CD4-positive, alpha-beta T cell treated with Interleukin-4 for 4 hours (primary cell): ENCODE results near the gene SPATA1.
"Not testable (repeated sequence)": the region's sequence is repeated elsewhere in the genome, so short reads cannot be mapped to it uniquely, and the experiment has no call there.

ENCODE experiments used
- DNase-seq: peaks from one replicate; pipeline ENCODE4 v3.0.0-alpha.2; 2020

The SPATA1 gene, protein sequence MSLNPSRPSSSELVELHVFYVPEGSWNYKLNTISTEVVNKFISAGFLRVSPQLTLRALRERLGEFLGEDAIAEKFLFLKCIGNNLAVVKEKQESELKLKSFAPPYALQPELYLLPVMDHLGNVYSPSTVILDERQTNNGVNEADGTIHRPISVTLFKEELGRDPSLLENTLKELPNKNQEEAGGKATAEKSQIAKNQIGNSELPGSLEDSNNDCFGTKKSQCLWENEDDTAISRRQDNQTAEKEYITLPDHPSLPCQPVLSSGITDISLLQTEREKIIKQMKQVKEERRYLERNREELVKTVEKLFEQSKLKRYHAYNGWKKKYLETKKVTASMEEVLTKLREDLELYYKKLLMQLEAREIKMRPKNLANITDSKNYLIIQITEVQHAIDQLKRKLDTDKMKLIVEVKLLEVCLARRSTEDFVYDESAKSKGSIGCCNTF

DNA sequence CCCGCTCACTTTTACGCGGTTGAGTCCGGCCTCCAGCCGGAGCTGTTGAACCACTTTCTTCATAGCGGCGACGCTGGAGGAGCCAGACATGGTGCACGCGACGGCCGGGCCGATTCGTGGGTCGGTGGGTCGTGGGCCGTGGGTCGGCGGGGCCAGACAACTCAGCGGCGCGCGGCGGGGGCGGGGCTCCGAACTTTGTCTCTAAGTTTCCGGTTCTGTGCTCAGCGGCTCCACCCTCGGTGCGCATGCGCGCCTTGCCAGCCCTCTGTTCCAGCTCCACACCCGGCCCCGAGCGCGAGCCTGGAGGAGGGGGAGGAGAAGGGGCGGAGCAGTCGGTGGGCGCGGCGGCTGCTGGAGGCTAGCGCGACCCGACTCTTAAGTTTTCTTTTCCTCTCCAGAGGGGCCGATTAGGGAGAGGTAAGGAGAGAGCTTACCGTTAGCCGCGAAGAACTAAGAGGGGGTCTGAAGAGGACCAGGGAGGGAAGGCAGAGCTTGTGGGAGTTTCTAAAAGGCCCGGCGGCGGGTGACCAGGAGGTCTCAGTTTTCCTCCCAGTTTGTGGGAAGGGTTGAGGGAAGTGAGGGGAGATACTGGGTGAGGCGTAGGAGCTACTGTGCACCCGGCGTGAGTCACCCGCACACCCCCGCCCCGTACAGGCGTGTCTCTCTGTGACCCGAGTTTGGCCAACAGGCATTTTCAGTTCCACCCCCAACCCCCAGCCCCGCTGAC lies at the start of gene SPATA1, which contains the start of gene GNG5:
SPATA1 (plus strand) TSS at position 385 of the 727 bp plus-strand sequence. CDS start 9,974 bp downstream, outside the sequence.
GNG5 (minus strand) TSS at position 580 of the 727 bp plus-strand sequence; CDS start at position 90, 490 bp downstream.
- peak; percentile 96 for DNase-seq

DNA sequence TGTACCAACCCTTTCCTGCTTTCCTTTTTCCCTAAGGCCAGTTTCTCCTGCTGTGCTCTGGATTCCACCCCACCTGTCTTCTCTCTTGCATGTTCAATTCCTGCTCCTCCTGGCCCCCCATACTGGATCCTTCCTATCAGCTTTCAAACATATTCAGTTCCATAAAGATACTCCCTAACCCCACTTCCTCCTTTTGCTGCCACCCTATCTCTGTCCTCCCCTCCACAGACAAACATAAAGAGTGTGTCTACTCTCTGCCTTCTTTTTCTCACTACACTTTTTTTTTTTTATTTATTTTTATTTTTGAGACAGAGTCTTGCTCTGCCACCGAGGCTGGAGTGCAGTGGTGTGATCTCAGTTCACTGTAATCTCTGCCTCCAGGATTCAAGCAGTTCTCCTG lies 44.1 kb upstream of the SPATA1 start:
- DNase-seq: no peak

DNA sequence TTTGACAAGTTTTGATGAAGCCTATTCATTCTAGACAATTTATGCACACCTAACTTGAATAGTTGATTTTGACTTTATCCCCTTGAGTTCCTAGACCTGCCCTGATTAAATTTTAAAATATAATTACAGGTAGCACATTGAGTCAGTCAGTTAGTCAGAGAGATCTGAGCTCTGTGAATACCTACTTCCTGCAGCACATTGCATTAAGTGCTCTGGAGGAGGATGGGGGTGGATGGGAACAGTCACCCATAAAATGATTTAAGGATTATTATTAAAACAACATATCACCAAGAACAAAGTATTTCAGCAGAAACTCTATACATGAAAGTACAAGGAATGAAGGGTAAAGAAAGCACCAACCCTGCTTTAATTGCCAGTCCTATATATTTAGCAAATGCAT lies 38.9 kb upstream of the SPATA1 start:
- no peak for DNase-seq

DNA sequence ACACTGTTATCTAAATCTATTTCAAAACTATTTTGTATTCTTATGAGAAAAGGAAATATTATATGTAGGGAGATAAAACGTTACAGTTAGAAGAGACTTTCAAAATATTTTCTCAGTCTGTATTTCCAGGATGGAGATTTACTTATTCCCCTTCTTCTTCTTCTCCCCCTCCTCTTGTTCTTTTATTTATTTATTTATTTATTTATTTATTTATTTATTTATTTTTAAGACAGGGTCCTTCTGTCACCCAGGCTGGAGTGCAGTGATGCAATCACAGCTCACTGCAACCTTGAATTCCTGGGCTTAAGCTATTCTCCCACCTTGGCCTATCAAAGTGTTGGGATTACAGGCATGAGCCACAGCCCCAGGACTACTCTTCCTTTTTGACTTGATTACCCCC lies 30.0 kb upstream of the SPATA1 start:
- DNase-seq: no peak

DNA sequence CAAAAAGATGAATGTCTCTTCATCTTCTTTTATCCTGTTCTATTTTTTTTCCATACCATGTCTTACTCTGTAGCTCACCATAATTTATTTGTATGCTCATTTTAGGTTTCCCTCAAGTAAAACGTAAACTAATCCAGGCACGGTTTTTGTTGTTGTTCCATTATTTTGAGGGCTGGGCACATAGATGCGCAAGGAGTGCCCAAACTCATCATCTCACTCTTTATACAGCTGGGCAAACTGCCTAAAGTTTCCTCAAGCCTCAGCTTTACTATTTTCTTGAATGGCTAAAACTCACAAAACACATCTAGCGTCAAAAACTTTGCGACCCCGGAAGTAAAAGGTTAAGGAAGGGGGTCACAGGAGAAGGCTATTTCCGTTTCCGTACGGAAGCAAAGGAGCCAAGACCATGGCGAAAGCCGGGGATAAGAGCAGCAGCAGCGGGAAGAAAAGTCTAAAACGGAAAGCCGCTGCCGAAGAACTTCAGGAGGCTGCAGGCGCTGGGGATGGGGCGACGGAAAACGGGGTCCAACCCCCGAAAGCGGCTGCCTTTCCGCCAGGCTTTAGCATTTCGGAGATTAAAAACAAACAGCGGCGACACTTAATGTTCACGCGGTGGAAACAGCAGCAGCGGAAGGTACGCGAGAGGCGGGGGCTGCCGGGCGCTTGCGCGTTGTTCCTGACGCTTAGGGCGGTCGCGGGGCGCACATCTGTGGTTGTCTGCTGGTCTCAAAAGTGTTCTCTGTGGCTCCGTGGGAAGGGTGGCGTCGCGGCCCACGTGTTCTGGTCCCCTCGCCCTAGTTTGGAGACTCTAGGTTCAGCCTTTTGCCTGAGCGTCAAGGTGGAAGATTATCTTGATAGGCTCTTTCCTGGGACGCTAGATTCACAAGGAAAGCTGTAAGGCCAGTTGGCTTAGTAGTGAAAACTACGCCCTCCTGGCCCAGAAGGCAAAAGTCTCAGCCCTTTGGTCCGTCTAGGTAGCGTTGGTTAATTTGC lies 27.0 kb upstream of the SPATA1 start, which contains the start of gene RPF1:
RPF1 (plus strand) TSS at position 391 of the 993 bp plus-strand sequence; CDS start at position 407, 16 bp downstream.
- DNase-seq: peak; percentile 81

DNA sequence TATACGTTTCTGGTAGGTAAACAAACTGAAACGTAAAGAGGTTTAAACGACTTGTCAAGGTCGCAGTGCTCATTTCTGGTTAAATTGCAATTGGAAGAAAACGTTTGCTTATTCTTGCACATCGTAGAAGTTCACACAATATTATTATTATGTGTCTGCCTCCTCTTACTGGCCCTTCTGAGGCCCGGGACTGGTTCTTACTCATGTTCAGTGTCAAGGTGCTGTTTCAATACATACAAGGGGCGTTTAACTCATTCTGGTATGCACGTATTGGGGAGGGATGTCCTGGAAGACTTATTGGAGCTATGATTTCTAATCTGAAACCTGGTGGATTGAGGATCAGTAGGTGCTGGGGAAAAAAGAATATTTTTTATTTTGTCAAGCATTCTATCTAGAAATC lies 26.2 kb upstream of the SPATA1 start:
- no peak for DNase-seq

DNA sequence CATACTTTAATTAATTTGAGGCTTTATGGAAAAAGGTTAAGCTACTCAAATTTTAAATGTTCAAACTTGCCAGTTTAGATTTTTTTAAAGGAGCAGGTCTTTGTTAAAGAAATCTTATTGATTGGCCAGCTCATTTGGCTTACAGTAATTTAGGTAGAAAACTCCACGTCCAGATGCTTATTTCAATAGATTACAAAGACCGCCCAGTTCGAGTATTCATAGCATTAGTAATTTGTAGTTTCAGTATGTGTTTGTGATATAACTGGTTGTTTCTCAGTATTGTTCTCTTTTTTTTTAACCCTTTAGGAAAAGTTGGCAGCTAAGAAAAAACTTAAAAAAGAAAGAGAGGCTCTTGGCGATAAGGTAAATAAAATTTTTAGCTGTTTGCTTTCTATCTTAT lies 25.5 kb upstream of the SPATA1 start:
- no peak for DNase-seq

DNA sequence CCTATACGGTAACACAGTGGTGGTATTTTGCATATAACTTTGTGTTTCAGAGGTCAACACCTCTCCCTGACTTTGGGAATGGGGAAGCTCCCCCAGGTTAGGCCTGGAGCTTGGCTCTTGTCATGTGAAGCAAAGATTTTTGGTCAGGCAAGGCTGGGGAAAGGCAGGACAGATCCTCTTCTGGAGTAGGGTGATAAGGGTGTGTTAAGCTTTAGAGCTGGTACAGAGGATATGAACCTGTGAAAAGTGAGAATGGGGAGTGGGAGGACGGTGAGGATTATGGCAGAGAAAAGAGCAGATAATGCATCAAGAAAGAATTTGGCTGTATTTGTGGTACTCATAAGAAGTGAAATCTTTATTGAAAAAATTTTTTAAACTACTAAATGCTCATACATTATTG lies 24.9 kb upstream of the SPATA1 start:
- DNase-seq: no peak

DNA sequence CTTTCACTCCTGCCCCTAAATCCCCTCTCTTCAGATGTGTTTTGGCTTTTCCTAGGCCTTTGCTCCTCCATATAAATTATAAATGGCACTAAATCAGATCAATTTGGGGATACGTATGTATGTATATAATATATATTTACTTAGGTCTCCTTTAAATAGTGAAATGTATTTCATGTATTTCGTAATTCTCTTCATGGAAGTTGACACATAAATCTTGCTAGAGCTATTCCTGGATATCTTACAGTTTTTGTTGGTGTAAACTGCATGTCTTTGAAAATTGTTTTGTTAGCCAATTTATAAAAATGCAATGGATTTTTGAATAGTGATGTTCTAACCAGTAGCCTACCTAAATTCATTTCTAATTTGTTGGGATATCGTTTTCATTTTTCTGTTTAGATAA lies 18.1 kb upstream of the SPATA1 start:
- DNase-seq: no peak

DNA sequence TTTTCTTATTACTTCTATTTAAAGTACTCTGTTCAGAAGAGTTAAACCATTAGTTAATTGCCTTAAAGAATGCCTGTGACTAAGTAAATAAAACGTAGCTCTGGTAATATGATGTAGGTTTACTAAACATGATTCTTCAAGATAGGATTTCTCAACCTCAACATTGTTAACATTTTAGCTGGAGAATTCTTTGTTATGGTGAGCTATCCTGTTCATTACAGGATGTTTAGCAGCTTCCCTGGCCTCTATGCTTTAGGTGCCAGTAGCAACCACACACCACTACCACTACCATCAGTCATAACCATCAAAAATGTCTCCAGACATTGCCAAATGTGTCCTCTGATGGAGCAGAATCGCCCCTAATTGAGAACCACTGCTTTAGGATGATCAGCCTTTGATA lies 16.4 kb upstream of the SPATA1 start:
- no peak for DNase-seq

DNA sequence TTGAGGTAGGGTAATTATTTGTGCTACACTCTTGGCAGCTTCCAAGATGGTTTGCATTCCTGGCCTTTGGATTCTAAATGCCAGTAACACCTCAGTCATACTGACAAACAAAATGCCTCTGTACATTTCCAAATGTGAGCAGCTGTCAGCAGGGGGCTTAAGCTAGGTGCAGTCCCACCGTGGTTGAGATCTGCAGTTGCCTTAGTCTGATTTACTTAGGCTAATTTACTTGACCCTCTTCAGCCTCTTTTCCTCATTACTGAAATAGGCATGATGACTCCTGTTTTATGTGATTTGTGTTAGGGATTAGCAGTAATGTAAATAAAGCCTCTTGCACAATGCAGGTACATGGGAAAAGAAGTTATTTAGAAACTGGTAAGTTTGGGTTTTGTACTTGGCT lies 13.5 kb upstream of the SPATA1 start:
- DNase-seq: no peak

DNA sequence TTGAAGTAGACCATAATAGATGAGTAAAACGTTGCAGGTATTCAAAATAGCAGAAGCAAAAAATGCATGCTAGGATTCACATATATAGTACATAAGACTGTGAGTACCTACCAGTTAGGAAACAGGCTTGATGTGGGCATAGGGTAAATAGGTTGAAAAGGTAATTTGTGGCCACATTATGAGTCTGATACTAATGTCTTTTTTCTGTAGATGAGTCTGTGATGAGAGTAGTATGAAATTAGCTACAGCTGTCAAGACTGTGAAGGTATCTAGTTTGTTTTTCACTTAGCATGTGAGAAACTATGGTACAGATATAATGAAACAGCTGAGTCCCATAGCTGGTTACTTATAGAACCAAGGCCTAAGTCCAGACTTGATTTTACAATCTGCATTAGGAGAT lies 12.4 kb upstream of the SPATA1 start:
- DNase-seq: no peak

DNA sequence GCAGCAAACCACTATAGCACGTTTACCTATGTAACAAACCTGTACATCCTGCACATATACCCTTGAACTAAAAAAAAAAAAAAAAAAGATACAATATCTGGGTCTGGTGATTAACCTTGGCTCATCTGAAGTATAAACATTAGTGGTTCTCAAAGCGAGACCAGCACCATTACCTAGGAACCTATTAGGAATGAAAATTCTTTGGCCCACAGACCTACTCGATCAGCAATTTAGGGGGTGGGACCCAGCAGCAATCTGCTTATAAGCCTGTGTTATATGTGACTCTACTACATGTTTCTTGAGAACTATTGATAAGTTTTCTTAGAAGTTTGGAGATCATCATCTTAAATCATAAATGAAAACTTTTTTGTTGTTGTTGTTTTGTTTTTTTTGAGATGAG lies 9.7 kb upstream of the SPATA1 start:
- DNase-seq: no peak

DNA sequence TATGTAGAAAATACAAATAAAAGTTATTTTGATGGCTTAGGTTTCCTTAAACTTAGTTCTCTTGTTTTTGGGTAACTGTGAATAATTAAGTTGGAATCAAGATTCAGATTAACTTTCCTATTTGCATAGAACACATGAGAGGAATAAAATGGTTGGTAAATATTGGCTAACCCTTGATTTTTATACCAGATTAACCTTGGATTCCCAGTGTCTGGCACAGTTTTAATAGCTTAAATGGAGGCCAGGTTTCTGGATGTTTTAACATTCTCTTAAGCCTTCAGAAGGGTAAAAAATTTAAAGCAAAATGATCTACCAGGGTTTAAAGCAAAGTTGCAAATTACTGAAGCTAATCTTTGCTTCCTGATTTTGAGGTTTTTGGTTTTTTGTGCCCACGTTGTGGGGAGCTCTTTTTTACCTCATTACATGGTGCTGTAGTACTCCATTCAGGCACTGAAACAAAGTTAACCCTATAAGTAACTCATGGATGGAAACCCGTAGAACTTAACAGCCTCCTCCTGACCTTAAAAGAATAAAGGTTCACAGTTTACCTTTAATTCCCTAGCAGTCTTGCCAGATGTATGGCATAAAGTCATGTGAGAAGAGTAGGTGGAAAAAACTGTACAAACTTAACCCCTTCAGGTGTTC lies 8.4 kb upstream of the SPATA1 start:
- DNase-seq: no peak

DNA sequence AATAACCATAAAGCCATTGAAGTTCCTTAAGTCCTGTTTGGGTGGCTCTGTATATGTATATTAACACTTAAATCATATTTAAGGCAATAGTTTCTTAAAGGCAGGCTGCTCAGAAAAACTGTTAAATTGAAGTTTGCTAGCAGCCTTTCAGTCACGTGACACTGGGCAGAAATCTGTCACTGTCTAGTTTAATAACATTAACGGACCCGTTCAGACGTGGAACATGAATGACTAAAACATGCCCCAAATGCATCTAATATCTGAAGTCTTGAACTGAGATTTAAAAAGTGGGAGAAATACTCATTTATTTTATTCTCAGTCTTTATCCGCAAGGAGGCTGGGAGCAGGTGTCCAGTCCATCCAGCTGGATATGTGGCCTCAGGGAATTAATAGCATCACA lies 3.3 kb upstream of the SPATA1 start:
- DNase-seq: no peak

DNA sequence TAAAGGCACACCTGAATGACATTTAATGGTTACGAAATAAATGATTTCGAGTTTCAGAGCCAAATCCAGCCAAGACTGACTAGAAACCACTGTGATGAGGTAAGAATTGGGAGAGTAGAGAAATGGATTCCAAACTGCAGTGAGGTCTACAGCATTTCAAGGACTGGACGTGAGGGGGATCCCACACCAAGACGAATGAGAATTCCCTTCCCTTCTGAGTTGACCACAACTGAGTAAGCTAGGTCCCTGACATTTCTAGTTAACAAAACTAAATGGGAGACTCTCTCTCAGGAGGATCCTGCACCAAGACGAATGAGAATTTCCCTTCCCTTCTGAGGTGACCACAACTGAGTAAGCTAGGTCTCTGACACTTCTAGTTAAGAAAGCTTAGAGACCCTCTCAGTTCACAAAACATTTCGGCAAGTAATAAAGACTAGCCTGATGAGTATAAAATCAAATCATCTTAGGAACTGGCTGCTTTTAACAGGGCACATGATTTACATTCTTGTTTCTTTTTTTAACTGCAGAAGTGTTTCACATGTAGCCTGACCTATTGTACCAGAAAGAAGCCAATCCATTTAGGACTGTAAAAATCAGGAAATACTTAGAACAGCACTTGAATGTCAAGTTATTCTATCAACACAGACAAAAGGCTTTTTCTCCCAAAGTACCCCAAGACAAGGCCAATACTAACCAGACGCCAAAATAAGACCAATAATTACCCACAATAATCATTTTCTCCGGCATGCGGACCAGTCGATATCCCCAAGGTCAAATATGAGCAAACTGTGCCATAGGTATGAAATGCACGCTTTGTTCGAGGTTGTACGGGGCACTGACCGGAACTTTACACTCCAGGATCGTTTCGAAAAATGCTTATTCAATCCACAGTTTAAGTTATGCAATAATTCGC lies 1.4 kb upstream of the SPATA1 start:
- peak; percentile 12 for DNase-seq

DNA sequence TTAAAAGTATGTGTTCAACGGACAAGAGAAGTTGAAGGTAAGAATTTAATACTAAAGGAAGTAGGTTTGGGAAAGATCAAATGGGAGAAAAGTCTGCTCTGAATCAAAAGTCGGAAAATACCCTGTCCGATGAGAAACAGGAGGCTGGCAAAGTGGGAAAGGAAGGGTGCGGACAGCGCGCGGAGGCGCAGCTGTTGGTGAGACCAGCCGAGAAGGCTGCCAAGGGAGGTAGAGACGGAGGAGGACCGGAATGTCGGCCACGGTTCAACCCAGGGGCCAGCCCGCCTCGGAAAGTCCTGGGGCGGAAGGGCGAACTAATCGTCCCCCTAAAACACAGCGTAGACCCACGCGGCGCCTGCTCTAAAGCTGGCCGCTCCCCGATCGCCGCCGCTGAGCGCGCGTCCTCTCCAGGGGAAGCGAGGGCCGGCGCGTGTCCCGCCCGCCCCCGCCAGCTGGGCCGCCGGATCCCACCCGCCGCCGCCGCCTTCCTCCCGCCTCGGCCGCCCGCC lies 639 bp upstream of the SPATA1 start:
- DNase-seq: no peak

DNA sequence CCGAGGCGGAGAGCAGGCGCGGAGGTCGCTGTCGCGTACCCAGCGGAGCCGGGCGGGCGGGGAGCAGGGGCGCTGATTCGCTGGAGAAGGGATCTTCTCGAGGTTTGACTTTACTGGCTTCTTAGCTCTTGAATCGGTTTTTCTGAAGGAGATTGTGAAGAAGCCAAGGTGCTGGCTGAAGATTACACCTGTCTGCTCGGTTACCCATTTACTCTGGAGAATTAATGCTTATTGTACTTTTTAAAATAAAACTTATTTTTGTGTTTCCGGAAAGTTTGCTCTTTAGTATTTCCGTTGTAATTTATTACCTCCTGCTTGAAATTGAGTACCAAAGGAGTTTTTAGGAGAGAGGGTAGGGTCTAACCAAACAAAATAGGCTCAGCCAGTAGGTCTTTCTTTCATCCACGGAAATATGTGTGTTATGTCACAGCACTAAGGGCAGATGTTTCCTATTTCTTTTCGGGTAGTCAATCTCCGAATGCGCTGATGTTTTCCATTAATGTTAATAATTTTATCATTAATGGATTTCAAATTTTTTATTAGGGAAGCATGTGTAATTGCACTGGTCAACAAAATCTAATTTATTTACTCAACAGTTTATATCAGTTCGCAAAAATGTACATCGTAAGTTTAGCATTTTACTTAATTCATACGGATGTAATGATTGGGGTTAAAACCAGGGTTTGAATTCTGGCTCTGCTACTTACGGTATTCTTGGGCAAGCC lies 705 bp downstream of the SPATA1 start:
- DNase-seq: no peak

DNA sequence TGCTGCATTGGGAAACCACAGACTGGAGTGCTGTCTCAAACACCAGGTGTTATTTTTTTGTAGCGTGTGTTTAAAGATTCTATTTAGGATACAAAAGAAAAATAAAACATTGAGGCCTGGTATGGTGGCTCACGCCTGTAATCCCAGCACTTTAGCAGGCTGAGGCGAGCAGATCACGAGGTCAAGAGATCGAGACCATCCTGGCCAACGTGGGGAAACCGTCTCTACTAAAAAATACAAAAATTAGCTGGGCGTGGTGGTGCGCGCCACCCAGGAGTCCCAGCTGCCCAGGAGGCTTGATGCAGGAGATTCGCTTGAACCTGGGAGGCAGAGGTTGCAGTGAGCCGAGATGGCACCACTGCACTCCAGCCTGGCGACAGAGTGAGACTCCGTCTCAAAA lies 1.7 kb downstream of the SPATA1 start:
- not testable (repeated sequence) for DNase-seq

DNA sequence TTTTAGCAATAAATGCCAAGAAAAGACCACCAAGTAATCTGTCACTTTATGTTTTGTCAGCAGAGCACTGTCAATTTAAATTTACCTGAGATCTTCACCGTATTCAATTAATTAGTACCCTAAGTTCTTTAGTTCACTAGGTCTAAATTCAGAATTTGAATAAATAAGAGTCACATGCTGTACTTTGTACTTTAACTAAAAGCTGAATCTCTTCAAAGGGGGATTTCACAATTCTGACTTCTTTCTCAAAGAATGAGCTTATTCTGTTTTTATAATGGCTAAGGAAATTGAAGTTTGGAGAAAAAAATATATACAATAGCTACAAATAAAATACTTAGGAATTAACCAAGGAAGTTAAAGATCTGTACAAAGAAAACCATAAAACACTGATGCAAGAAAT lies 2.3 kb downstream of the SPATA1 start:
- no peak for DNase-seq
